SH-SY5Y (cell line): Measurements from ENCODE around the gene VPS45.

Experiments used
- GATA2 ChIP-seq: IDR thresholded peaks from 2 replicates; pipeline ENCODE4 v1.6.1; 2011; ENCODE audit warnings: mild to moderate bottlenecking, low read depth, low read length
- GATA3 ChIP-seq: IDR thresholded peaks from 2 replicates; pipeline ENCODE4 v1.6.1; 2011; ENCODE audit warnings: low read depth, mild to moderate bottlenecking, low read length, moderate library complexity

The VPS45 gene

GRCh38 chr1:150144606-150145005 lies 77.0 kb downstream of the VPS45 start:
- TF ChIP-seq GATA3 (no peak), GATA2 (no peak)

GRCh38 chr1:150146849-150147542 lies 79.4 kb downstream of the VPS45 start:
- TF ChIP-seq GATA3, result no peak
- TF ChIP-seq GATA2, result no peak

GRCh38 chr1:150148837-150149270 lies 81.3 kb downstream of the VPS45 start:
- no peak for TF ChIP-seq GATA2
- TF ChIP-seq GATA3, result no peak

GRCh38 chr1:150149271-150150132 lies 81.9 kb downstream of the VPS45 start, which contains the start of gene PLEKHO1:
Gene PLEKHO1, plus strand, starts transcription at chr1:150149916. Its CDS starts 342 bp downstream, at chr1:150150258.
- no peak for TF ChIP-seq GATA2
- no peak for TF ChIP-seq GATA3

- TF ChIP-seq GATA3, result no peak
- no peak for TF ChIP-seq GATA2
Observed at GRCh38 chr1:150150133-150151021, 82.8 kb downstream of the VPS45 start.

GRCh38 chr1:150151291-150152181 lies 84.0 kb downstream of the VPS45 start:
- TF ChIP-seq GATA2 (no peak), GATA3 (no peak)

- TF ChIP-seq GATA2, result no peak
- no peak for TF ChIP-seq GATA3
Observed at GRCh38 chr1:150152182-150152536, 84.6 kb downstream of the VPS45 start.

- TF ChIP-seq GATA2 (no peak), GATA3 (no peak)
Observed at GRCh38 chr1:150152772-150153456, 85.3 kb downstream of the VPS45 start.

- TF ChIP-seq GATA2, result no peak
- TF ChIP-seq GATA3, result no peak
Observed at GRCh38 chr1:150154143-150154542, 86.6 kb downstream of the VPS45 start.

GRCh38 chr1:150155413-150156071 lies 88.0 kb downstream of the VPS45 start:
- TF ChIP-seq GATA3 (no peak), GATA2 (no peak)

GRCh38 chr1:150156868-150157603 lies 89.5 kb downstream of the VPS45 start:
- no peak for TF ChIP-seq GATA2
- no peak for TF ChIP-seq GATA3
